ENCODE results near the gene POU3F1. TPM values are rescaled to one million over a fixed set of nuclear protein-coding genes. Genes with fewer than 3 reads are reported as not detected.

POU3F1 gene
- total RNA-seq, 1 donor from 2014 or later = 0.32 TPM

GRCh38 chr1:38052750-38053415 is 6.3 kb upstream of the POU3F1 start:
- Mint-ChIP-seq H3K27ac (no peak overlapping the region), H3K4me3 (ENCODE audit: low read depth) (no peak overlapping the region), H3K27me3 (ENCODE audit: low read depth) (peaks cover 13% of the 10 kb centered on the region), H3K4me1 (ENCODE audit: low read depth) (peaks cover 9% of the 10 kb centered on the region), H3K9me3 (no peaks in the 10 kb centered on the region), H3K36me3 (ENCODE audit: low read depth) (no peaks in the 10 kb centered on the region)
- no peak for DNase-seq (ENCODE audit: low spot score)
- intact Hi-C loops (cut with micrococcal nuclease) = loop anchor here (1.0 kb wide), 1 partner anchor 13 kb away; no protein-coding TSS in a partner anchor

GRCh38 chr1:38051079-38051543 is 4.5 kb upstream of the POU3F1 start:
- peaks cover 20% of the 10 kb centered on the region for H3K27me3 Mint-ChIP-seq (ENCODE audit: low read depth)
- no peak overlapping the region for H3K4me3 Mint-ChIP-seq (ENCODE audit: low read depth)
- no peak overlapping the region for H3K27ac Mint-ChIP-seq
- H3K36me3 Mint-ChIP-seq (ENCODE audit: low read depth) = no peaks in the 10 kb centered on the region
- intact Hi-C loops (cut with micrococcal nuclease) = no loop called here
- H3K4me1 Mint-ChIP-seq (ENCODE audit: low read depth) = peaks cover 9% of the 10 kb centered on the region
- no peaks in the 10 kb centered on the region for H3K9me3 Mint-ChIP-seq
- DNase-seq (ENCODE audit: low spot score) = no peak

GRCh38 chr1:38050397-38051078 is 3.9 kb upstream of the POU3F1 start:
- H3K4me3 Mint-ChIP-seq (ENCODE audit: low read depth) = no peak overlapping the region

GRCh38 chr1:38047603-38048141 is 1.1 kb upstream of the POU3F1 start:
- Mint-ChIP-seq H3K36me3 (ENCODE audit: low read depth) (no peaks in the 10 kb centered on the region), H3K4me3 (ENCODE audit: low read depth) (peak overlapping the region; percentile 79), H3K27ac (no peak overlapping the region), H3K4me1 (ENCODE audit: low read depth) (peaks cover 5% of the 10 kb centered on the region), H3K27me3 (ENCODE audit: low read depth) (peaks cover 35% of the 10 kb centered on the region), H3K9me3 (no peaks in the 10 kb centered on the region)
- intact Hi-C loops (cut with micrococcal nuclease) = loop anchor here (1.0 kb wide), 1 partner anchor 17 kb away; no protein-coding TSS in a partner anchor
- no peak for DNase-seq (ENCODE audit: low spot score)

More at GRCh38 chr1:38050397-38051078, 3.9 kb upstream of the POU3F1 start:
- intact Hi-C loops (cut with micrococcal nuclease) = no loop called here
- Mint-ChIP-seq H3K9me3 (no peaks in the 10 kb centered on the region), H3K27ac (no peak overlapping the region), H3K4me1 (ENCODE audit: low read depth) (peaks cover 9% of the 10 kb centered on the region), H3K36me3 (ENCODE audit: low read depth) (no peaks in the 10 kb centered on the region), H3K27me3 (ENCODE audit: low read depth) (peaks cover 20% of the 10 kb centered on the region)
- DNase-seq (ENCODE audit: low spot score) = no peak

GRCh38 chr1:38046884-38047602 is 450 bp upstream of the POU3F1 start:
- Mint-ChIP-seq H3K27ac (no peak overlapping the region), H3K9me3 (no peaks in the 10 kb centered on the region), H3K27me3 (ENCODE audit: low read depth) (peaks cover 41% of the 10 kb centered on the region), H3K4me1 (ENCODE audit: low read depth) (peaks cover 5% of the 10 kb centered on the region), H3K36me3 (ENCODE audit: low read depth) (no peaks in the 10 kb centered on the region), H3K4me3 (ENCODE audit: low read depth) (peak overlapping the region; percentile 79)
- DNase-seq (ENCODE audit: low spot score) = peak; percentile 62
- intact Hi-C loops (cut with micrococcal nuclease) = loop anchor here (1.0 kb wide), 1 partner anchor 17 kb away; no protein-coding TSS in a partner anchor

GRCh38 chr1:38045401-38046332 is 926 bp downstream of the POU3F1 start:
- H3K4me3 Mint-ChIP-seq (ENCODE audit: low read depth) = no peak overlapping the region
- no peak for DNase-seq (ENCODE audit: low spot score)
- H3K27ac Mint-ChIP-seq = no peak overlapping the region
- intact Hi-C loops (cut with micrococcal nuclease) = no loop called here
- no peaks in the 10 kb centered on the region for H3K36me3 Mint-ChIP-seq (ENCODE audit: low read depth)
- peaks cover 48% of the 10 kb centered on the region for H3K27me3 Mint-ChIP-seq (ENCODE audit: low read depth)
- peaks cover 5% of the 10 kb centered on the region for H3K4me1 Mint-ChIP-seq (ENCODE audit: low read depth)
- H3K9me3 Mint-ChIP-seq = no peaks in the 10 kb centered on the region

- intact Hi-C loops (cut with micrococcal nuclease) = no loop called here
- H3K4me3 Mint-ChIP-seq (ENCODE audit: low read depth) = peak overlapping the region; percentile 64
- peaks cover 5% of the 10 kb centered on the region for H3K4me1 Mint-ChIP-seq (ENCODE audit: low read depth)
- H3K36me3 Mint-ChIP-seq (ENCODE audit: low read depth) = no peaks in the 10 kb centered on the region
- H3K9me3 Mint-ChIP-seq = no peaks in the 10 kb centered on the region
- H3K27ac Mint-ChIP-seq = no peak overlapping the region
- H3K27me3 Mint-ChIP-seq (ENCODE audit: low read depth) = peaks cover 48% of the 10 kb centered on the region
- DNase-seq (ENCODE audit: low spot score) = no peak
These were observed 2.1 kb downstream of the POU3F1 start for GRCh38 chr1:38044221-38045215.

- H3K27me3 Mint-ChIP-seq (ENCODE audit: low read depth) = peaks cover 41% of the 10 kb centered on the region
- H3K36me3 Mint-ChIP-seq (ENCODE audit: low read depth) = no peaks in the 10 kb centered on the region
- peaks cover 5% of the 10 kb centered on the region for H3K4me1 Mint-ChIP-seq (ENCODE audit: low read depth)
- H3K27ac Mint-ChIP-seq = no peak overlapping the region
- no peaks in the 10 kb centered on the region for H3K9me3 Mint-ChIP-seq
- intact Hi-C loops (cut with micrococcal nuclease) = no loop called here
- H3K4me3 Mint-ChIP-seq (ENCODE audit: low read depth) = no peak overlapping the region
- DNase-seq (ENCODE audit: low spot score) = no peak
These were observed 3.4 kb downstream of the POU3F1 start for GRCh38 chr1:38043036-38043747.

GRCh38 chr1:38041936-38042834 is 4.4 kb downstream of the POU3F1 start:
- intact Hi-C loops (cut with micrococcal nuclease) = no loop called here
- Mint-ChIP-seq H3K4me3 (ENCODE audit: low read depth) (no peak overlapping the region), H3K27ac (no peak overlapping the region), H3K36me3 (ENCODE audit: low read depth) (no peaks in the 10 kb centered on the region), H3K4me1 (ENCODE audit: low read depth) (peaks cover 5% of the 10 kb centered on the region), H3K27me3 (ENCODE audit: low read depth) (peaks cover 31% of the 10 kb centered on the region), H3K9me3 (no peaks in the 10 kb centered on the region)
- DNase-seq (ENCODE audit: low spot score) = no peak
